ENCODE results near the gene UQCR10. TPM values are rescaled to one million over a fixed set of nuclear protein-coding genes. Genes with fewer than 3 reads are reported as not detected.

Gene UQCR10
- total and polyA plus RNA-seq, 2 of the 4 experiments (the other 2 are of a cell fraction), result 103 to 260 TPM

DNA sequence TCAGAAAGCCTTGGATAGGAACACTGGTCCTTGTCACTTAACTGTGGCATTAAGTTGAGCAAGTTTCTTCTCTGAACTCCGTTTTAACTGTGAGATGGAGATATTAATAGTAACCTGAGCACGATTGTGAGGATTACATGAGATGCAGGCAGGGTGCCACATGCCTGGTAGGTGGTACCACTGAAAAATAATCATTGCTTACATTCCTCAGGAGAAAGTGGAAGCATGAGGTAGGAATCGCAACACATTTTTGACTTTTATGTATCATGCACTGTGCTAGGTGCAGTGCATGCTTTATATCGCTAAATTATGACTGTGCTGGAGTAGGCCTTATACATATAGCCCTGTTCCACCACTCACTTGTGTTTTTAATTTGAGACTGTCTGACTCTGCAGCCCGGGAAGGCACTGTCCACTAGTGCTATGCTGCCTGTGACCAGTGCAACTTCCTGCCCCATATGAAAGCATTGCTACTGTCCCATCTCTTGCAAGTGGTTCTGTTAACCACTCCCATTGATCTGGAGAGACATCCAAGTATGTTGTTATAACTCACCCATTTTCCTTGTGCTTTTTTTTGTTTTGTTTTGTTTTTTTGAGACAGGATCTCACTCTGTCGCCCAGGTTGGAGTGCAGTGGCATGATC lies 1.0 kb downstream of the UQCR10 start (continued):
- no peak for TF ChIP-seq RAD21 (IDR thresholded peaks at IDR 0.05; ENCODE audit: low read length)

DNA sequence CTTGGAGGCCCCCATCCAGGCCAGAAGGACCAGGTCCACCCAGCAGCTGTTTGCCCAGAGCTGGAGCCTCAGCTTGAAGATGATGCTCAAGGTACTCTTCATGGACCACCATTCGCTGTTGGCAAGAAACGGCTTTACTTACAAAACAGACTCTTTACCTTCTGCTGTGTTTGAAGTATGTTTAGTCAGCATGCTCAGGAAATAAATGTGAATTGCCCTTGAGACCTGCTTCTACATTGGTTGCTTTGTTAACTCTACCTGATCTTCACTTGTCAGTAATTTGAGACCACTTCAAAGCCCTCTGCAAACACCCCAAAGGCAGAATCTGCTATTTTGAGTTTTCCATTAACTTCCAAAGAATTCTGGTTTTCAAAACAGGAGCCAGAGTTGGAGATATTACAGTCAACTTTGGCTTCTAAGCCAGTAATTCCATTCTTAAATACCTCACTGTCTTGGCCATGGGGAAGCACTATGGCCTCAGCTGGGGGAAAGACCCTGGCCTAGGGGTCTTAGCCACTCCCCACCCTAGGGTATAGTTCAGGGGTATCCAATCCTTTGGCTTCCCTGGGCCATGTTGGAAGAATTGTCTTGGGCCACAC lies 2.7 kb downstream of the UQCR10 start:
- Histone ChIP-seq H2AFZ (replicated peaks; ENCODE audit: low read length, poor library complexity) (no peak overlapping the region), H3K4me1 (ENCODE audit: control insufficient read depth, insufficient read depth, low read length) (peaks cover 12% of the 10 kb centered on the region; the same call in 1 of the 2 replicates), H2AK9ac (replicated peaks; ENCODE audit: low read depth, low read length, poor library complexity) (no peak overlapping the region), H2BK120ac (ENCODE audit: low read depth, low read length) (no peak overlapping the region), H2BK5ac (ENCODE audit: low read depth, low read length, poor library complexity, severe bottlenecking) (no peak overlapping the region), H2BK15ac (ENCODE audit: low read depth, low read length) (no peak overlapping the region), H4K8ac (ENCODE audit: low read depth in 2 of 2, low read length in 2 of 2) (no peak overlapping the region), H3K27me3 (ENCODE audit: control insufficient read depth, insufficient read depth, low read length) (no peaks in the 10 kb centered on the region), H3K56ac (ENCODE audit: extremely low read depth, insufficient read depth, low read length) (no peak overlapping the region), H3K14ac (replicated peaks; ENCODE audit: low read depth, low read length) (no peak overlapping the region), H3K4ac (ENCODE audit: low read depth, low read length) (no peak overlapping the region), H3K23ac (ENCODE audit: low read depth, low read length) (no peak overlapping the region), H4K5ac (ENCODE audit: low read depth, low read length) (no peak overlapping the region), H3K79me1 (ENCODE audit: low read depth in 1 of 2, low read length in 2 of 2) (peaks cover 22 to 58% of the 10 kb centered on the region in 2 experiments), H3K36me3 (ENCODE audit: control insufficient read depth, insufficient read depth, low read length) (peaks cover 12% of the 10 kb centered on the region), H3K9me1 (ENCODE audit: insufficient read depth, low read length) (peaks cover 9% of the 10 kb centered on the region), H4K91ac (ENCODE audit: insufficient read depth, low read depth, low read length) (no peak overlapping the region), H3K18ac (ENCODE audit: low read depth, low read length) (no peak overlapping the region), H2AK5ac (ENCODE audit: low read depth, low read length) (no peak overlapping the region), H3K4me3 (ENCODE audit: insufficient read depth, low read depth, low read length) (no peak overlapping the region), H2BK20ac (ENCODE audit: low read depth, low read length) (no peak overlapping the region), H3K9ac (ENCODE audit: low read depth, low read length) (no peak overlapping the region), H4K20me1 (ENCODE audit: insufficient read depth, low read length) (peaks cover 5% of the 10 kb centered on the region), H3K27ac (ENCODE audit: insufficient read depth, low read length) (no peak overlapping the region), H3K9me3 (ENCODE audit: control insufficient read depth, insufficient read depth, low read length) (no peaks in the 10 kb centered on the region), H3K4me2 (ENCODE audit: low read depth, low read length) (no peak overlapping the region)
- intact Hi-C loops (cut with micrococcal nuclease), result no loop called here
- no TSS peak for BruUV-seq (replicated peaks)
- POLR2A ChIA-PET (ENCODE audit: unreplicated experiment), result no interaction called here
- no CpG with 5 or more reads among the region's 2 CpGs for WGBS, 2 experiments (ENCODE audit: extremely low coverage in 2 of 2, insufficient read length in 1 of 2)
- in situ Hi-C loops (cut with MboI; ENCODE audit: low sequenced_read_pairs), result no loop called here
- ATAC-seq (ENCODE audit: low read depth) (no peak), DNase-seq (no peak)
- CTCF ChIA-PET, result no interaction called here
- dilution Hi-C loops (cut with HindIII; ENCODE audit: low sequenced_read_pairs, unreplicated experiment), result no loop called here
- TF ChIP-seq MAFK (IDR thresholded peaks at IDR 0.05; ENCODE audit: low read depth, low read length) (no peak), CHD1 (IDR thresholded peaks at IDR 0.05; ENCODE audit: low read depth, low read length) (no peak), CEBPB (IDR thresholded peaks at IDR 0.05; ENCODE audit: low read depth, low read length) (no peak), FOS (IDR thresholded peaks at IDR 0.05; ENCODE audit: low read depth, low read length) (no peak), RCOR1 (IDR thresholded peaks at IDR 0.05; ENCODE audit: insufficient replicate concordance, low read length) (no peak), RAD21 (IDR thresholded peaks at IDR 0.05; ENCODE audit: low read length) (no peak), NFE2L2 (IDR thresholded peaks at IDR 0.05; ENCODE audit: low read depth, low read length) (no peak), MXI1 (IDR thresholded peaks at IDR 0.05; ENCODE audit: borderline replicate concordance, low read depth, low read length) (no peak), RFX5 (IDR thresholded peaks at IDR 0.05; ENCODE audit: low read depth, low read length) (no peak), POLR2A (IDR thresholded peaks at IDR 0.05; ENCODE audit: low read depth, low read length) (no peak), SMC3 (IDR thresholded peaks at IDR 0.05; ENCODE audit: low read depth, low read length) (no peak)
- TF ChIP-seq, protein P1, sequence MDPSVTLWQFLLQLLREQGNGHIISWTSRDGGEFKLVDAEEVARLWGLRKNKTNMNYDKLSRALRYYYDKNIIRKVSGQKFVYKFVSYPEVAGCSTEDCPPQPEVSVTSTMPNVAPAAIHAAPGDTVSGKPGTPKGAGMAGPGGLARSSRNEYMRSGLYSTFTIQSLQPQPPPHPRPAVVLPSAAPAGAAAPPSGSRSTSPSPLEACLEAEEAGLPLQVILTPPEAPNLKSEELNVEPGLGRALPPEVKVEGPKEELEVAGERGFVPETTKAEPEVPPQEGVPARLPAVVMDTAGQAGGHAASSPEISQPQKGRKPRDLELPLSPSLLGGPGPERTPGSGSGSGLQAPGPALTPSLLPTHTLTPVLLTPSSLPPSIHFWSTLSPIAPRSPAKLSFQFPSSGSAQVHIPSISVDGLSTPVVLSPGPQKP (IDR thresholded peaks at IDR 0.05; ENCODE audit: borderline replicate concordance, low read depth, low read length), result no peak
- TF ChIP-seq, protein P2, sequence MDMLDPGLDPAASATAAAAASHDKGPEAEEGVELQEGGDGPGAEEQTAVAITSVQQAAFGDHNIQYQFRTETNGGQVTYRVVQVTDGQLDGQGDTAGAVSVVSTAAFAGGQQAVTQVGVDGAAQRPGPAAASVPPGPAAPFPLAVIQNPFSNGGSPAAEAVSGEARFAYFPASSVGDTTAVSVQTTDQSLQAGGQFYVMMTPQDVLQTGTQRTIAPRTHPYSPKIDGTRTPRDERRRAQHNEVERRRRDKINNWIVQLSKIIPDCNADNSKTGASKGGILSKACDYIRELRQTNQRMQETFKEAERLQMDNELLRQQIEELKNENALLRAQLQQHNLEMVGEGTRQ (IDR thresholded peaks at IDR 0.05; ENCODE audit: low read depth, low read length), result no peak
